ENCODE measurements around the gene SLC26A1.

Gene SLC26A1

GRCh38 chr4:1027915-1028238, 34.7 kb upstream of the SLC26A1 start:
- DNase-seq = no peak

GRCh38 chr4:1027219-1027914, 34.2 kb upstream of the SLC26A1 start:
- DNase-seq = no peak

- no peak for DNase-seq
Observed at GRCh38 chr4:1026115-1026514, 32.9 kb upstream of the SLC26A1 start.

GRCh38 chr4:1024882-1025545, 31.8 kb upstream of the SLC26A1 start:
- no peak for DNase-seq

- no peak for DNase-seq
Observed at GRCh38 chr4:1023895-1024740, 30.9 kb upstream of the SLC26A1 start.

GRCh38 chr4:1023075-1023640, 30.0 kb upstream of the SLC26A1 start:
- no peak for DNase-seq

GRCh38 chr4:1022739-1023066, 29.5 kb upstream of the SLC26A1 start:
- no peak for DNase-seq

- no peak for DNase-seq
Observed at GRCh38 chr4:1022051-1022738, 29.0 kb upstream of the SLC26A1 start.

GRCh38 chr4:1021386-1022050, 28.3 kb upstream of the SLC26A1 start:
- no peak for DNase-seq

GRCh38 chr4:1019729-1020470, 26.7 kb upstream of the SLC26A1 start:
- DNase-seq = no peak

- no peak for DNase-seq
Observed at GRCh38 chr4:1019320-1019719, 26.1 kb upstream of the SLC26A1 start.

- no peak for DNase-seq
Observed at GRCh38 chr4:1018147-1019020, 25.2 kb upstream of the SLC26A1 start.

GRCh38 chr4:1017706-1018105, 24.5 kb upstream of the SLC26A1 start:
- DNase-seq = no peak

GRCh38 chr4:1017211-1017610, 24.0 kb upstream of the SLC26A1 start:
- no peak for DNase-seq

GRCh38 chr4:1015746-1016145, 22.5 kb upstream of the SLC26A1 start:
- DNase-seq = no peak

- DNase-seq = no peak
Observed at GRCh38 chr4:1015179-1015578, 22.0 kb upstream of the SLC26A1 start.

GRCh38 chr4:1014291-1015167, 21.3 kb upstream of the SLC26A1 start:
- DNase-seq = no peak

GRCh38 chr4:1013225-1014073, 20.2 kb upstream of the SLC26A1 start:
- no peak for DNase-seq
